Measurements from ENCODE around the gene CDH16.

CDH16 gene

GRCh38 chr16:66923247-66923731 lies 4.6 kb upstream of the CDH16 start:
- DNase-seq: peak; percentile 60
- H3K4me3 ChIP-seq (ENCODE audit: low read depth, low read length): peak overlapping the region; percentile 24
- H3K27me3 ChIP-seq (ENCODE audit: insufficient read depth, low read depth, severe bottlenecking): no peaks in the 10 kb centered on the region
- TF ChIP-seq, protein P1, sequence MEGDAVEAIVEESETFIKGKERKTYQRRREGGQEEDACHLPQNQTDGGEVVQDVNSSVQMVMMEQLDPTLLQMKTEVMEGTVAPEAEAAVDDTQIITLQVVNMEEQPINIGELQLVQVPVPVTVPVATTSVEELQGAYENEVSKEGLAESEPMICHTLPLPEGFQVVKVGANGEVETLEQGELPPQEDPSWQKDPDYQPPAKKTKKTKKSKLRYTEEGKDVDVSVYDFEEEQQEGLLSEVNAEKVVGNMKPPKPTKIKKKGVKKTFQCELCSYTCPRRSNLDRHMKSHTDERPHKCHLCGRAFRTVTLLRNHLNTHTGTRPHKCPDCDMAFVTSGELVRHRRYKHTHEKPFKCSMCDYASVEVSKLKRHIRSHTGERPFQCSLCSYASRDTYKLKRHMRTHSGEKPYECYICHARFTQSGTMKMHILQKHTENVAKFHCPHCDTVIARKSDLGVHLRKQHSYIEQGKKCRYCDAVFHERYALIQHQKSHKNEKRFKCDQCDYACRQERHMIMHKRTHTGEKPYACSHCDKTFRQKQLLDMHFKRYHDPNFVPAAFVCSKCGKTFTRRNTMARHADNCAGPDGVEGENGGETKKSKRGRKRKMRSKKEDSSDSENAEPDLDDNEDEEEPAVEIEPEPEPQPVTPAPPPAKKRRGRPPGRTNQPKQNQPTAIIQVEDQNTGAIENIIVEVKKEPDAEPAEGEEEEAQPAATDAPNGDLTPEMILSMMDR (IDR thresholded peaks at IDR 0.05; ENCODE audit: low read depth, low read length): no peak
- peak overlapping the region; percentile 78 for H3K27ac ChIP-seq
- H3K9me3 ChIP-seq (ENCODE audit: severe bottlenecking): no peaks in the 10 kb centered on the region
- peaks cover 36% of the 10 kb centered on the region for H3K36me3 ChIP-seq

DNA sequence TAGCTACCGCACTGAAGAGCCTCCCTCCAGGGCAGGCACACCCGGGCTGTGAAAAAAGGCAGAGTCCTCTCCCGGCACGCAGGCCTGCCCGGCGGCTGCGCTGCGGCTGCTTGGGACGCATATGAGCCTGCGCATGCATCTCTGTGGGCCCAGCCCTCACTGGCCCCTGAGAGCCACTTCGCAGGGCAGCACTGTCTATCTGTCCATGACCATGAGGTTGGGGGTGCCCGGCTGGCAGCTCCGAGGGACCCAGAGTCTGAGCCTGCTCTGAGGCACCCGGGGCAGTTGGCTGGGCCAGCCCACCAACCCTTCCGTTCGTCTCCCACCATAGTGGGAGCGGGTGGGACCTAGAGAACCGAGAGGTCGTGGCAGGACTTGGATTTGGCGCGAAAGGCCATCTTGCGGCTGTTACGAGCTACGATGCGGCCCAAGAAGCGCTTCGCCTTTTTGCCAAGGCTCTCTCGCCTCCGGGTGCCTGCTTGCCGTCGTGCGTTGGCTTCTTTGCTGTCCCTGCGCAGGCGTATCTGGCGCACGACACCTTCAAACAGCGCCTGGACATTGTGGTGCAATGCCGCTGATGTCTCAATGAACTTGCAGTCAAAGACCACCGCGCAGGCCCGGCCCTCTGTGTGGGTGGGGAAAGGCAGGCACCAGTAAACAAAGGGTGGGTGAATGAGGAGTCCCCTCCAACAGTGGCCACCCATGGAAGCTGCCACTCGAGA lies 3.2 kb upstream of the CDH16 start:
- H3K4me3 ChIP-seq (ENCODE audit: low read depth, low read length): no peak overlapping the region
- no peaks in the 10 kb centered on the region for H3K9me3 ChIP-seq (ENCODE audit: severe bottlenecking)
- H3K36me3 ChIP-seq: peaks cover 36% of the 10 kb centered on the region
- H3K27ac ChIP-seq: peak overlapping the region; percentile 78
- TF ChIP-seq, protein P1 (IDR thresholded peaks at IDR 0.05; ENCODE audit: low read depth, low read length): no peak
- no peak for DNase-seq
- H3K27me3 ChIP-seq (ENCODE audit: insufficient read depth, low read depth, severe bottlenecking): no peaks in the 10 kb centered on the region

DNA sequence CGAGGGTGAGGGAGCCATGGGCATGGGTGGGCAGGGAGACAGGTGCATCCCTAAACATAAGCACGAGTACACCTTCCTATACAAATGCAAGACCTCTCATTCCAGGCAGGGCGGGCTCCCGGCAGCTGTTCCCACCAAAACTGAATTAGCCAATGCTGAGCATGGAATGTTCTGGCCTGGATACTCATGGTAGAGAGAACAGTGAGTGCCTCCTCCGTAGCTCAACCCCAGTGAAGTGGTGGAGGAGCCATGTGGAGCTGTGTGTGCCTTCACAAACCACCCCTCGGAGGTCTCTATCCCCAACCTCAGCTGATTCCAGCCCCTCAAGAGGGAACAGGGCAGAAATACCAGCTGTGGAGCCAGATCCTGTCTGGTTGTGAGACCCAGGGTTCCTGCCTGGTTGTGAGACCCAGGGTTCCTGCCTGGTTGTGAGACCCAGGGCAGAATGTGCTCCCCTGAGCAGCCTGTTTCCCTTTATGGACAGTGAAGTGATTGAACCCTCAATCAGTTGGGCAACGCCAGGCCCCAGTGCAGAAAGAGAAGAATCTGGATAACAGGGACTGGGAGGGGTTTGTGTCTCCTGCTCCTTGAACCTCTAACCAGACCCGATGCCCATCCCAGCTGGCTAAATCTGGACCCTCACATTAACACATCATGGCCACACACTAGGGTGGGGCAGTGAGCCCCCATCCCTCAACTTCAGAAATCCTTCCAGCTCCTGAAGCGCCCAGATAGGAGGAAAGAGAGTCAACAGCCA lies 2.4 kb upstream of the CDH16 start:
- Histone ChIP-seq H3K36me3 (peaks cover 36% of the 10 kb centered on the region), H3K4me3 (ENCODE audit: low read depth, low read length) (no peak overlapping the region), H3K27me3 (ENCODE audit: insufficient read depth, low read depth, severe bottlenecking) (no peaks in the 10 kb centered on the region), H3K27ac (peak overlapping the region; percentile 78), H3K9me3 (ENCODE audit: severe bottlenecking) (no peaks in the 10 kb centered on the region)
- DNase-seq: no peak
- TF ChIP-seq, protein P1 (IDR thresholded peaks at IDR 0.05; ENCODE audit: low read depth, low read length): no peak

- Histone ChIP-seq H3K27ac (peak overlapping the region; percentile 90), H3K4me3 (ENCODE audit: low read depth, low read length) (no peak overlapping the region), H3K27me3 (ENCODE audit: insufficient read depth, low read depth, severe bottlenecking) (no peaks in the 10 kb centered on the region), H3K36me3 (peaks cover 36% of the 10 kb centered on the region), H3K9me3 (ENCODE audit: severe bottlenecking) (no peaks in the 10 kb centered on the region)
- DNase-seq: no peak
- TF ChIP-seq, protein P1 (IDR thresholded peaks at IDR 0.05; ENCODE audit: low read depth, low read length): no peak
These were observed 1.6 kb upstream of the CDH16 start for GRCh38 chr16:66920299-66920590.

DNA sequence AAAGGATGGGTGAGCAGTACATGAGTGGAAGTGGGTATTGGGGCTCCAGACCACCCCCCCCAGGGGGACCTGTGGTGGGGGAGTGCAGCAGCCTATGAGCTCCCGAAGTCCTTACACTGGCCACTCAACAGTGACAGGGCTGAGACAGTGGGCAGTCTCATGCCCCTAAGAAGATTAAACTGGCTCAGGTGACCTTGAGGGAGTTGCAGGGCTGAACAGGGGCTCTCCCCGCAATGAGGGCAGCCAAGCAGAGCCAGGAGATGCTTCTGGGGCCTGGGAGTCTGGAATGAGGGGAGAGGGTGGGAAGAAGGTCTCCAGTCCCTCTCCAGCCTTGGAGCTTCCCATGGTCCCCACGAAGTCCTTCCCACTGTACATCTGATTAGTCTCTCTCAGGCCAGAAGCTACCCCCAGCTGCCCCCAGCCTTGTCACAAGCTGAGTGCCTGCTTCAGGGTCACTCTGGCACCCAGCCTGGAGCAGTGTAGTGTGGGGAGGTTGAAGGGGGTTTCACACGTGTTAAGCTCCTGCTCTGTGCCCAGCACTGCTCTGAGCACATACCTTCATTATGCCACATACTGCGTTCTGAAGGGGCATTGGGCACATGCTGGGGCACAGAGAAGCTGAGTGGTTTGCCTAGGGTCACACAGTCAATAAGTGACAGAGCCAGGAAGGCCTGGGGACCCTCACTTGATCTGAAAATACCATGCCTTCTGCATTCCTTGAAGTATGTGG lies 1.0 kb upstream of the CDH16 start:
- Histone ChIP-seq H3K27ac (peak overlapping the region; percentile 90), H3K9me3 (ENCODE audit: severe bottlenecking) (no peaks in the 10 kb centered on the region), H3K36me3 (peaks cover 36% of the 10 kb centered on the region), H3K4me3 (ENCODE audit: low read depth, low read length) (no peak overlapping the region), H3K27me3 (ENCODE audit: insufficient read depth, low read depth, severe bottlenecking) (no peaks in the 10 kb centered on the region)
- TF ChIP-seq, protein P1 (IDR thresholded peaks at IDR 0.05; ENCODE audit: low read depth, low read length): no peak
- peak; percentile 84 for DNase-seq

Data from WERI-Rb-1 (cell line).